CD4-positive, alpha-beta T cell treated with Interleukin-17A for 4 hours (primary cell): ENCODE measurements around the gene MACROD2.
"Not testable (repeated sequence)": the region's sequence is repeated elsewhere in the genome, so short reads cannot be mapped to it uniquely, and the experiment has no call there.

ENCODE experiments used
- DNase-seq: peaks from one replicate; pipeline ENCODE4 v3.0.0-alpha.2; 2020; ENCODE audit warnings: mixed read lengths

MACROD2 gene

GRCh38 chr20:14981486-14981885 lies 986.2 kb downstream of the MACROD2 start:
- DNase-seq, result not testable (repeated sequence)

- not testable (repeated sequence) for DNase-seq
Measured at GRCh38 chr20:14982324-14982723, 987.0 kb downstream of the MACROD2 start.

GRCh38 chr20:14984305-14984704 lies 989.0 kb downstream of the MACROD2 start:
- DNase-seq, result no peak

- DNase-seq, result no peak
Measured at GRCh38 chr20:14984768-14985622, 989.7 kb downstream of the MACROD2 start.

- DNase-seq, result no peak
Measured at GRCh38 chr20:14986026-14986655, 990.8 kb downstream of the MACROD2 start.

- no peak for DNase-seq
Measured at GRCh38 chr20:14986656-14987055, 991.3 kb downstream of the MACROD2 start.

GRCh38 chr20:14989535-14990290 lies 994.4 kb downstream of the MACROD2 start:
- DNase-seq, result no peak

GRCh38 chr20:14991023-14991422 lies 995.7 kb downstream of the MACROD2 start:
- DNase-seq, result no peak

GRCh38 chr20:14992153-14992552 lies 996.8 kb downstream of the MACROD2 start:
- no peak for DNase-seq

- DNase-seq, result no peak
Measured at GRCh38 chr20:14992961-14993360, 997.6 kb downstream of the MACROD2 start.

GRCh38 chr20:14996883-14997672 lies 1001.8 kb downstream of the MACROD2 start:
- DNase-seq, result no peak

GRCh38 chr20:14997791-14998190 lies 1002.5 kb downstream of the MACROD2 start:
- no peak for DNase-seq

GRCh38 chr20:15005300-15005986 lies 1010.1 kb downstream of the MACROD2 start:
- no peak for DNase-seq

GRCh38 chr20:15011631-15012030 lies 1016.3 kb downstream of the MACROD2 start:
- no peak for DNase-seq

GRCh38 chr20:15012566-15012965 lies 1017.2 kb downstream of the MACROD2 start:
- no peak for DNase-seq

- DNase-seq, result not testable (repeated sequence)
Measured at GRCh38 chr20:15016875-15017274, 1021.6 kb downstream of the MACROD2 start.

GRCh38 chr20:15018966-15019365 lies 1023.6 kb downstream of the MACROD2 start:
- DNase-seq, result no peak

GRCh38 chr20:15020845-15021244 lies 1025.5 kb downstream of the MACROD2 start:
- DNase-seq, result no peak

GRCh38 chr20:15022921-15023320 lies 1027.6 kb downstream of the MACROD2 start:
- no peak for DNase-seq

GRCh38 chr20:15026759-15027158 lies 1031.4 kb downstream of the MACROD2 start:
- DNase-seq, result no peak

GRCh38 chr20:15030826-15031225 lies 1035.5 kb downstream of the MACROD2 start:
- no peak for DNase-seq
